GM19372 (cell line): Measurements from ENCODE around the gene SAMHD1.
"Not testable (repeated sequence)": the region's sequence is repeated elsewhere in the genome, so short reads cannot be mapped to it uniquely, and the experiment has no call there.

Experiments
- ATAC-seq: cut with Tn5 transposase; IDR thresholded peaks from one replicate; pipeline ENCODE4 v1.9.1; 2021; ENCODE audit warnings: mild to moderate bottlenecking, low read depth, moderate library complexity; ENCODE audit not compliant: unreplicated experiment

SAMHD1 gene

DNA sequence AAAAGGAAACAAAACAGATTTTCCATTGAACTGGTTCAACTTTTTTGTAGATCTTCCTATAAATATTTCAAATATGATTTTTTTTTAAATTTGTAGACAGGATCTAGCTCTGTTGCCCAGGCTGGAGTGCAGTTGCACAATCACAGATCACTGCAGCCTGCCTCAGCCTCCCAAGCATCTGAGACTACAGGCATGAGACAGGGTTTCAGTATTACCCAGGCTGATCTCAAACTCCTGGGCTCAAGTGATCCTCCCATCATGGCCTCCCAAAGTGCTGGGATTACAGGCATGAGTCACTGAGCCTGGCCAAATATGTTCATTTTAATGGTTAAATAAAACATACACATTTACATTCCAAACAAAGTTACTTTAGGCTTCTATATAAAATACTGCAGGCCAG lies 33.6 kb downstream of the SAMHD1 start:
- ATAC-seq, result no peak

DNA sequence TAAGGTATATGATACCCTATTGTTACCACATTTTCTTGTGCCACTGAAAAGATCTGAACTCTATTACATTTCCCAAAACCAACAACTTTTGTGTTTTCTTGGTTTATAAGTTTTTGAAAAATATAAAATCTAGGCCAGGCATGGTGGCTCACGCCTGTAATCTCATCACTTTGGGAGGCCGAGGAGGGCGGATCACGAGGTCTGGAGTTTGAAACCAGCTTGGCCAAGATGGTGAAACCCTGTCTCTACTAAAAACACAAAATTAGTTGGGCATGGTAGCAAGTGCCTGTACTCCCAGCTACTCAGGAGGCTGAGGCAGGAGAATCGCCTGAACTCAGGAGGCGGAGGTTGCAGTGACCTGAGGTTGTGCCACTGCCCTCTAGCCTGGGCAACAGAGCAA lies 34.3 kb downstream of the SAMHD1 start:
- no peak for ATAC-seq

- no peak for ATAC-seq
Observed at GRCh38 chr20:36916199-36916598, 35.3 kb downstream of the SAMHD1 start.

GRCh38 chr20:36908603-36909002 lies 42.9 kb downstream of the SAMHD1 start:
- no peak for ATAC-seq

- ATAC-seq, result not testable (repeated sequence)
Observed at GRCh38 chr20:36906086-36906485, 45.4 kb downstream of the SAMHD1 start.

GRCh38 chr20:36905566-36905965 lies 45.9 kb downstream of the SAMHD1 start:
- not testable (repeated sequence) for ATAC-seq

DNA sequence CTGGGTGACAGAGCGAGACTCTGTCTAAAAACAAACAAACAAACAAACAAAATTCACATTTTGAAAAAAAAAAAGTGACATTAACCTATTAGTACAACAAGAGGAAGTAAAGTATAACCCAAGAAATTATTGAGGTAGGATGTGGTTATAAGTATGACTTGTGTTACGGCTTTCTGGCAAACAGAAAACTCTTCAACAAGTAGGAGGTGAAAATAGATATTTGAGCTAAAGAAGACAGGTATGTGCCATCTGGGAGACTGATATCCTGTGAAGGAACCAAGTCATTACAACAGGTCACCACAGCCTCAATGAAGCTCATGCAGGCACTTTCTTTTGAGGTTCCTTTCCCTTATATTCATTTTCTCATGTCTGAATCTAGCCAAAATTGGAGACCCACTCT lies 46.8 kb downstream of the SAMHD1 start:
- no peak for ATAC-seq

DNA sequence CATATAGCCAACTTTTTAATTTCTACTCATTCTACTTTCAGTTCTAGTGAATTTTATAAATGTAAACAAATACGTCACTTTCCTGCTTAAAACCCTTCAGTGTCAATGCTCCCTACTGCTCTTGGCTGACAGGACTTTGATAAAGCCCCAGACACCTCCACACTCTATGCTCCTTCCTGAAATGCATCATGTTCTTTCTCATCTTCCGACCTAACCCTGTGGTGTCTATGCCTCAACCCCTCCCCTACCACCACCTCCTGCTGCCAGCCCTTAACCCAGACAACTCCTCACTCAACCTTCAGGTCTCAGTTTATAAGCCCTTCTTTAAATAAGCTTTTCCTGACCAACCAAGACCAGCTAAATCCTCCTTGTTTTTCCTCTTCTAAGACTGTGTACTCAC lies 56.5 kb downstream of the SAMHD1 start:
- no peak for ATAC-seq

- no peak for ATAC-seq
Observed at GRCh38 chr20:36893801-36894200, 57.7 kb downstream of the SAMHD1 start.

DNA sequence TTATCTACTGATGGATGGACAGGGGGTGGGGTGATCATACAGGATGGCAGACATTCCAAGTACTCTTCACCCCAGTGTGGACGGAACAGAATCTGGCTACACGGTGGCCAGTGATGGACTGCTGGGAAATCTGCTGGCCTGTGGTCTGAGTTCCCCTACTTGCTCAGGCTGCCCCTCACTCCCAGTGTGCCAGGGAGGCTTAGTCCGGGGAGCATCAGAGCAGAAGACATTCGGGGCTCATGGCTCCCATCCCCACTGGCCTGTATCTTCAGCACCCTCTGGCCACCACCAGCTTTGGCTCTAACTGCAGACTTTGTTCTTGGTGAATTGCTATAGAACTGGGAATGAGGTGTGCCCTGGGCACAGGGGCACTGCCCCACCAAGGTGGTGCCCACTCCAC lies 60.3 kb downstream of the SAMHD1 start:
- ATAC-seq, result no peak

GRCh38 chr20:36890586-36890985 lies 60.9 kb downstream of the SAMHD1 start:
- no peak for ATAC-seq

- ATAC-seq, result no peak
Observed at GRCh38 chr20:36888880-36889516, 62.5 kb downstream of the SAMHD1 start.

DNA sequence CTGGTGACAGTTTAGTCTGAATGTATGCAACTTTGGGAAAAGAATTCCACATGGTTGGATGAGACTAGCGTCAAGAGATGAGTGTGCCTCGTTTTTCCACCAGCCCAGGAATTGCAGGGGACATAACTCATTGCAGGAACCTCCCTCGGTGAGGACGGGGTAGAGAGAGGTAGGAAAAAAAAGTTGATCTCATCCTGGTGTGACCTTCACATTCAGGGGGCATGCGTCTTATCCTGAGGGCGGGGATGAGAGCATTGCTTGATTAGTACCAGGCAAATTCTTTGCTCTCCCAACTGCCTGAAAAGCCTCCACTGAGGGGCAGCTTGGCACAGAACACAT lies 63.8 kb downstream of the SAMHD1 start:
- no peak for ATAC-seq

GRCh38 chr20:36886859-36887751 lies 64.4 kb downstream of the SAMHD1 start:
- ATAC-seq, result peak; percentile 57

GRCh38 chr20:36885356-36885755 lies 66.2 kb downstream of the SAMHD1 start:
- ATAC-seq, result no peak

DNA sequence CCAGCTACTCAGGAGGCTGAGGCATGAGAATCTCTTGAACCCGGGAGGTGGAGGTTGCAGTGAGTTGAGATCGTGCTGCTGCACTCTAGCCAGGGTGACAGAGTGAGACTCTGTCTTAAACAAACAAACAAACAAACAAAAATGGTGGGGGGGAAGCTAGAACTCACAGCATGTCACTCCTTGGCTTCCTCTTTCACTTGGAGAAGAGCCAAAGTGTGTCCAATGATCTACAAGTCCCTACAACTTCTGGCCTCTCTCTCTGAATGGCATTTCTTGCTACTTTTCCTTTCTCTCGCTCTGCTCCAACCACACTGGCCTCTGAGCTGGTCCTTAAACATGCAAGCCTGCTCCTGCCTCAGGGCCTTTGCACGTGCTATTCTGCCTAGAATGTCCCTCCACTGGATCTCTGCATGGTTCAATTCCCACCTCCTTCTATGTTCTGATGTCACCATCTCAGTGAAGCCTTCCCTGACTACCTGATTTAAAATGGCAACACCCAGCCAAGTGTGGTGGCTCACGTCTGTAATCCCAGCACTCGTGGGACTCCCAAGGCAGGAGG lies 67.5 kb downstream of the SAMHD1 start:
- no peak for ATAC-seq

DNA sequence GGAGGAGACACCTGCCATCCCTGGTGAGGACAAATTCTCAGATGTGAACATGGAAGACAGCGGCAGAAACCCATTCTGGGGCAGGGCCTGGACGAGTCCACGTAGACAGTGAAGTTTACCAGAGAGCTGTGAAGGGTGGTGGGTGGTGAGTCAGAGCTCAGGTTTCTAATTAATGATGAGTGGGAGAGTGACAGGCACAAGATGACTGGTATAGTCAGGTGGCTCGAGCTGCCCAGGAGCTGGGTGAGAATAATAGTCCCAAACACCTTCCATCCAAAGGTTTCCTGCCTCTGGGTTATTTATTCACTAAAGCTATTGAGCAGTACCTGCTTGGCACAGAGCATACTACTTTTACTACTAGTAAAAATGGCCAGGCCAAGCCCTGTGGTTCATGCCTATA lies 69.6 kb downstream of the SAMHD1 start:
- ATAC-seq, result no peak

- ATAC-seq, result no peak
Observed at GRCh38 chr20:36881331-36881730, 70.2 kb downstream of the SAMHD1 start.

DNA sequence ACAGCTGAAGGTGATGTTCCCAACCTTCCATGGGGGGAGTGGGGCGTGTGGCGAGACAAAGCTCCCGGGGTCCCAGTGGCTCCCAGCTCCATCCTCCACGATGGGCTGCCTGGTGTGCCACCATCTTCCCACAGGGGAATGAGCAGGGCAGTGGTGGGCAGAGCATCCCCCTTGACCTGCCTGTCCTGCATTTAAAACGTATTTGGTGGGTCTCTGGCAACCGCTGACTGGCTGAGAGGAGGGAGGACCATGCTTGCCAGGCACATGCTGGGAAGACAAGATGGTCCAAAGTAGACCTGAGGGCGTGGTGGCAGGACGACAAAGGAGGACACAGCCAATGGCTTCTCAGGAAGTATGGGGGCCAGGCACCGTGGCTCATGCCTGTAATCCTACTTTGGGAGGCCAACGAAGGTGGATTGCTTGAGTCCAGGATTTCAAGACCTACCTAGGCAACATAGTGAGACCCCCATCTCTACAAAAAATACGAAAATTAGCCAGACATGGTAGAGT lies 70.7 kb downstream of the SAMHD1 start:
- no peak for ATAC-seq

GRCh38 chr20:36878941-36879340 lies 72.6 kb downstream of the SAMHD1 start:
- no peak for ATAC-seq

DNA sequence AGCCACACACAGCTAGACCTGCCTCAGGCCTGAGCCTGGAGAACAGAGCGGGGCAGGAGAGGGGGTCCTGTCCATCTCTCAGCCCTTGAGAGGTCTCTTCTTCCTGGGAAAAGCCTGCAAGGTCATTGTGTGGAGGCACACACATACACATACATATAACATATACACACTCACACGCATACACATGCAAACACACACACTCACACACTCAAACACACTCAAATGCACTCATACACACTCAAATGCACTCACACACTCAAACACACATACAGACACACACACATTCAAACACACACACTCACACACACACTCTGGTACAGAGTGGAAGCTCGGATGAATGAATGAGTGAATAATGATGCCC lies 75.1 kb downstream of the SAMHD1 start:
- ATAC-seq, result no peak
